K562 (cell line): ENCODE measurements around the gene SLC7A4. TPM values are rescaled to one million over a fixed set of nuclear protein-coding genes. Genes with fewer than 3 reads are reported as not detected.
A peak's percentile ranks its signal among the peaks of the same experiment; 100 is the strongest.

Experiments
- CHCHD3 ChIP-seq: fragments of 250-450 bp; sonication (Bioruptor Pico); IDR thresholded peaks from 2 replicates; pipeline ENCODE4 v2.1.2; 2022; ENCODE audit warnings: mild to moderate bottlenecking
- FOXK2 ChIP-seq, 2 experiments: fragments of 450-650 bp; IDR thresholded peaks in 1 of 2; conservative IDR thresholded peaks in 1 of 2; 2 replicates each; pipeline ENCODE4 v1.6.1; 2016; ENCODE audit warnings: low read depth in 2 of 2, mild to moderate bottlenecking in 1 of 2
- HMGN3 ChIP-seq: IDR thresholded peaks from 2 replicates; pipeline ENCODE4 v1.6.1; 2011; ENCODE audit warnings: borderline replicate concordance, low read depth, mild to moderate bottlenecking, mixed read lengths, low read length; ENCODE audit not compliant: insufficient read length; ENCODE audit errors: extremely low read depth
- KDM2B ChIP-seq: fragments of 250-450 bp; sonication (Bioruptor Pico); IDR thresholded peaks from 2 replicates; pipeline ENCODE4 v1.8.0; 2021; ENCODE audit warnings: mild to moderate bottlenecking, moderate library complexity
- KLF6 ChIP-seq: fragments of 250-450 bp; sonication (Bioruptor Pico); IDR thresholded peaks from 2 replicates; pipeline ENCODE4 v1.4.0; 2020; ENCODE audit warnings: mild to moderate bottlenecking, moderate library complexity, borderline replicate concordance
- PML ChIP-seq: IDR thresholded peaks from 2 replicates; pipeline ENCODE4 v1.6.1; 2012; ENCODE audit warnings: low read length, inconsistent platforms
- PURB ChIP-seq: sonication (generic); formaldehyde crosslinking; IDR thresholded peaks from 2 replicates; pipeline ENCODE4 v1.9.0; 2021; ENCODE audit warnings: low read depth, mild to moderate bottlenecking, missing genetic modification reagents
- RAD21 ChIP-seq, 2 experiments: fragments of 250-450 bp in 1 of 2; fragments of 450-650 bp in 1 of 2; sonication (Bioruptor Pico) in 1 of 2; formaldehyde crosslinking in 1 of 2; IDR thresholded peaks in 1 of 2; conservative IDR thresholded peaks in 1 of 2; 2 replicates each; pipeline versions ENCODE4 v1.4.0 to v1.8.0; 2020 to 2022; ENCODE audit warnings: mild to moderate bottlenecking in 2 of 2, moderate library complexity in 1 of 2
- SMARCC2 ChIP-seq: fragments of 450-650 bp; IDR thresholded peaks from 2 replicates; pipeline ENCODE4 v1.6.1; 2017; ENCODE audit warnings: antibody characterized with exemption, moderate library complexity, mild to moderate bottlenecking, low read depth
- YY1 ChIP-seq, 3 experiments: IDR thresholded peaks; 2 replicates each; pipeline ENCODE4 v1.6.1; 2011; ENCODE audit warnings: low read length in 2 of 3, mild to moderate bottlenecking in 2 of 3, moderate library complexity in 2 of 3, borderline replicate concordance in 1 of 3, control low read depth in 1 of 3, low read depth in 1 of 3; ENCODE audit not compliant: insufficient read depth in 3 of 3, insufficient replicate concordance in 2 of 3, control insufficient read depth in 1 of 3, insufficient read length in 1 of 3; ENCODE audit errors: extremely low read depth in 1 of 3
- ZNF764 ChIP-seq: fragments of 250-450 bp; sonication (Bioruptor Pico); IDR thresholded peaks from 2 replicates; pipeline ENCODE4 v1.4.0; 2020; ENCODE audit warnings: low read depth, mild to moderate bottlenecking, moderate library complexity
- ZNF830 ChIP-seq: fragments of 250-450 bp; sonication (Bioruptor Pico); IDR thresholded peaks from 2 replicates; pipeline ENCODE4 v1.5.0; 2021; ENCODE audit warnings: mild to moderate bottlenecking
- polyA plus RNA-seq, 8 experiments: library from polyadenylated mRNA; depleted of rRNA in 4 of 8; stranded (reverse) in 5 of 8; unstranded in 3 of 8; fragments of >200 nt; fragmentation: Nextera tagmentation in 2 of 8; fragmentation: Illumina TruSeq in 1 of 8; extraction: Ambion mirVana in 2 of 8; extraction: Trizol in 1 of 8; gene quantifications; 2 replicates each; pipeline versions ENCODE4 v1.2.1 to v1.2.3, GENCODE V29; 2011 to 2014; ENCODE audit warnings: inconsistent platforms in 1 of 8, missing spikeins in 1 of 8
- total RNA-seq, 7 experiments: library from RNA; depleted of rRNA in 6 of 7; stranded (reverse); fragments of >200 nt in 6 of 7; fragmentation: Illumina TruSeq in 2 of 7; extraction: Trizol in 2 of 7; gene quantifications; 2 replicates each; pipeline versions ENCODE4 v1.2.1 to v1.2.3, GENCODE V29; 2011 to 2021; ENCODE audit warnings: low replicate concordance in 1 of 7
- TF ChIP-seq, protein P1 (sequence below): fragments of 250-450 bp; sonication (Bioruptor Pico); IDR thresholded peaks from 2 replicates; pipeline ENCODE4 v1.4.0; 2020; ENCODE audit warnings: mild to moderate bottlenecking, moderate library complexity
- TF ChIP-seq, protein P2 (sequence below): fragments of 250-450 bp; sonication (Bioruptor Pico); IDR thresholded peaks from 2 replicates; pipeline ENCODE4 v1.9.0; 2021; ENCODE audit warnings: mild to moderate bottlenecking
- TF ChIP-seq, protein P3 (sequence below), 2 experiments: fragments of 450-650 bp; IDR thresholded peaks; 2 replicates each; pipeline ENCODE4 v1.6.1; 2018; ENCODE audit warnings: mild to moderate bottlenecking in 2 of 2, low read depth in 1 of 2; ENCODE audit not compliant: partially characterized antibody in 2 of 2
- TF ChIP-seq, protein P4 (sequence below), 3 experiments: IDR thresholded peaks in 2 of 3; conservative IDR thresholded peaks in 1 of 3; 2 replicates each; pipeline ENCODE4 v1.5.1; 2011 to 2012; ENCODE audit warnings: low read length in 3 of 3, mild to moderate bottlenecking in 3 of 3, control low read depth in 2 of 3, improper control_type of control experiment in 1 of 3, inconsistent platforms in 1 of 3, low read depth in 1 of 3, mixed read lengths in 1 of 3, moderate library complexity in 1 of 3; ENCODE audit not compliant: insufficient read depth in 2 of 3

SLC7A4 gene
- total and polyA plus RNA-seq, 9 of the 15 experiments (the other 6 are each of a cell fraction or from before 2014, with no cell fraction given), result not detected

DNA sequence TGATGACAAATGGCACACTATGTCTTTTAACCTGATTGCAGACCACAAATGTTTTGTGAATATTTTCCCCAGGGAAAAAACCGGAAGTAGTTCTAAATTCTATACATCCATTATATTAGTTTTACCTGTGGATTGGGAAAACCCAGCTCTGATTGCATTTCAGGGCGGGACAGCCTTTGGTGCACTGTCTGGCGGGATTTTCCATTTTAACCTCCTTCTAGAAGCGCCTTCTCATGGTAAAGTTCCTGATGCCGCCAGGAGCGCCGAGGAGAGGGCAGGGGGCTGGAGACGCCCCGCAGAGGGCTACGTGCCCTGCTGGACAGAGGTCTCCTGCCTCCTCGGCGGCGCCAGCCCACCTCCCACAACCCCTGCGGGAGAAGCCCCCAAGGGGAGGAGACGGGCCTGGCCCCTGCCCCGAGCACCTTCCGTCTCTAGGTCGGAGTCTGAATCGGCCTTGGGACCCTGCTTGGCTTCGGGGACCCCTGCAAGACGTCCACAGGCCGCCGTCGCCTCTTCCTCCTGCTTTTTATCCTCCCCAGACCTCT, 18.6 kb downstream of the SLC7A4 start (continued):
- TF ChIP-seq, protein P1, sequence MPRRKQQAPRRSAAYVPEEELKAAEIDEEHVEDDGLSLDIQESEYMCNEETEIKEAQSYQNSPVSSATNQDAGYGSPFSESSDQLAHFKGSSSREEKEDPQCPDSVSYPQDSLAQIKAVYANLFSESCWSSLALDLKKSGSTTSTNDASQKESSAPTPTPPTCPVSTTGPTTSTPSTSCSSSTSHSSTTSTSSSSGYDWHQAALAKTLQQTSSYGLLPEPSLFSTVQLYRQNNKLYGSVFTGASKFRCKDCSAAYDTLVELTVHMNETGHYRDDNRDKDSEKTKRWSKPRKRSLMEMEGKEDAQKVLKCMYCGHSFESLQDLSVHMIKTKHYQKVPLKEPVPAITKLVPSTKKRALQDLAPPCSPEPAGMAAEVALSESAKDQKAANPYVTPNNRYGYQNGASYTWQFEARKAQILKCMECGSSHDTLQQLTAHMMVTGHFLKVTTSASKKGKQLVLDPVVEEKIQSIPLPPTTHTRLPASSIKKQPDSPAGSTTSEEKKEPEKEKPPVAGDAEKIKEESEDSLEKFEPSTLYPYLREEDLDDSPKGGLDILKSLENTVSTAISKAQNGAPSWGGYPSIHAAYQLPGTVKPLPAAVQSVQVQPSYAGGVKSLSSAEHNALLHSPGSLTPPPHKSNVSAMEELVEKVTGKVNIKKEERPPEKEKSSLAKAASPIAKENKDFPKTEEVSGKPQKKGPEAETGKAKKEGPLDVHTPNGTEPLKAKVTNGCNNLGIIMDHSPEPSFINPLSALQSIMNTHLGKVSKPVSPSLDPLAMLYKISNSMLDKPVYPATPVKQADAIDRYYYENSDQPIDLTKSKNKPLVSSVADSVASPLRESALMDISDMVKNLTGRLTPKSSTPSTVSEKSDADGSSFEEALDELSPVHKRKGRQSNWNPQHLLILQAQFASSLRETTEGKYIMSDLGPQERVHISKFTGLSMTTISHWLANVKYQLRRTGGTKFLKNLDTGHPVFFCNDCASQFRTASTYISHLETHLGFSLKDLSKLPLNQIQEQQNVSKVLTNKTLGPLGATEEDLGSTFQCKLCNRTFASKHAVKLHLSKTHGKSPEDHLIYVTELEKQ (CRISPR knock-in tag), result peak; percentile 76; the same call in 1 of the 2 replicates
- TF ChIP-seq ZNF830 (CRISPR knock-in tag) (peak; percentile 45; the same call in 1 of the 2 replicates), FOXK2 (conservative IDR thresholded peaks at IDR 0.05 in 1 of 2, IDR thresholded peaks at IDR 0.05 in 1 of 2; ENCODE audit: low read depth in 2 of 2) (no peak), ZNF764 (peak; percentile 75; the same call in 1 of the 2 replicates), PURB (CRISPR knock-in tag) (no peak), CHCHD3 (CRISPR knock-in tag) (peak; percentile 96), PML (peak; percentile 37), HMGN3 (no peak), YY1 (IDR thresholded peaks at IDR 0.05; ENCODE audit: borderline replicate concordance in 1 of 3, control insufficient read depth in 1 of 3, extremely low read depth in 1 of 3, insufficient read depth in 3 of 3, insufficient read length in 1 of 3, insufficient replicate concordance in 2 of 3, low read depth in 1 of 3, low read length in 2 of 3) (no peak), KLF6 (peak; percentile 49; the same call in 1 of the 2 replicates), KDM2B (peak; percentile 65; the same call in 1 of the 2 replicates), SMARCC2 (no peak), RAD21 (CRISPR knock-in tag; conservative IDR thresholded peaks at IDR 0.05 in 1 of 2, IDR thresholded peaks at IDR 0.05 in 1 of 2) (peak in 1 of 2 experiments; percentile 15; a peak in 1 of 4 replicates)
- TF ChIP-seq, protein P2, sequence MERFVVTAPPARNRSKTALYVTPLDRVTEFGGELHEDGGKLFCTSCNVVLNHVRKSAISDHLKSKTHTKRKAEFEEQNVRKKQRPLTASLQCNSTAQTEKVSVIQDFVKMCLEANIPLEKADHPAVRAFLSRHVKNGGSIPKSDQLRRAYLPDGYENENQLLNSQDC, result peak; percentile 88; the same call in 1 of the 2 replicates
- TF ChIP-seq, protein P3, sequence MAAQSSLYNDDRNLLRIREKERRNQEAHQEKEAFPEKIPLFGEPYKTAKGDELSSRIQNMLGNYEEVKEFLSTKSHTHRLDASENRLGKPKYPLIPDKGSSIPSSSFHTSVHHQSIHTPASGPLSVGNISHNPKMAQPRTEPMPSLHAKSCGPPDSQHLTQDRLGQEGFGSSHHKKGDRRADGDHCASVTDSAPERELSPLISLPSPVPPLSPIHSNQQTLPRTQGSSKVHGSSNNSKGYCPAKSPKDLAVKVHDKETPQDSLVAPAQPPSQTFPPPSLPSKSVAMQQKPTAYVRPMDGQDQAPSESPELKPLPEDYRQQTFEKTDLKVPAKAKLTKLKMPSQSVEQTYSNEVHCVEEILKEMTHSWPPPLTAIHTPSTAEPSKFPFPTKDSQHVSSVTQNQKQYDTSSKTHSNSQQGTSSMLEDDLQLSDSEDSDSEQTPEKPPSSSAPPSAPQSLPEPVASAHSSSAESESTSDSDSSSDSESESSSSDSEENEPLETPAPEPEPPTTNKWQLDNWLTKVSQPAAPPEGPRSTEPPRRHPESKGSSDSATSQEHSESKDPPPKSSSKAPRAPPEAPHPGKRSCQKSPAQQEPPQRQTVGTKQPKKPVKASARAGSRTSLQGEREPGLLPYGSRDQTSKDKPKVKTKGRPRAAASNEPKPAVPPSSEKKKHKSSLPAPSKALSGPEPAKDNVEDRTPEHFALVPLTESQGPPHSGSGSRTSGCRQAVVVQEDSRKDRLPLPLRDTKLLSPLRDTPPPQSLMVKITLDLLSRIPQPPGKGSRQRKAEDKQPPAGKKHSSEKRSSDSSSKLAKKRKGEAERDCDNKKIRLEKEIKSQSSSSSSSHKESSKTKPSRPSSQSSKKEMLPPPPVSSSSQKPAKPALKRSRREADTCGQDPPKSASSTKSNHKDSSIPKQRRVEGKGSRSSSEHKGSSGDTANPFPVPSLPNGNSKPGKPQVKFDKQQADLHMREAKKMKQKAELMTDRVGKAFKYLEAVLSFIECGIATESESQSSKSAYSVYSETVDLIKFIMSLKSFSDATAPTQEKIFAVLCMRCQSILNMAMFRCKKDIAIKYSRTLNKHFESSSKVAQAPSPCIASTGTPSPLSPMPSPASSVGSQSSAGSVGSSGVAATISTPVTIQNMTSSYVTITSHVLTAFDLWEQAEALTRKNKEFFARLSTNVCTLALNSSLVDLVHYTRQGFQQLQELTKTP (IDR thresholded peaks at IDR 0.05; ENCODE audit: low read depth in 1 of 2, partially characterized antibody in 2 of 2), result no peak
- TF ChIP-seq, protein P4, sequence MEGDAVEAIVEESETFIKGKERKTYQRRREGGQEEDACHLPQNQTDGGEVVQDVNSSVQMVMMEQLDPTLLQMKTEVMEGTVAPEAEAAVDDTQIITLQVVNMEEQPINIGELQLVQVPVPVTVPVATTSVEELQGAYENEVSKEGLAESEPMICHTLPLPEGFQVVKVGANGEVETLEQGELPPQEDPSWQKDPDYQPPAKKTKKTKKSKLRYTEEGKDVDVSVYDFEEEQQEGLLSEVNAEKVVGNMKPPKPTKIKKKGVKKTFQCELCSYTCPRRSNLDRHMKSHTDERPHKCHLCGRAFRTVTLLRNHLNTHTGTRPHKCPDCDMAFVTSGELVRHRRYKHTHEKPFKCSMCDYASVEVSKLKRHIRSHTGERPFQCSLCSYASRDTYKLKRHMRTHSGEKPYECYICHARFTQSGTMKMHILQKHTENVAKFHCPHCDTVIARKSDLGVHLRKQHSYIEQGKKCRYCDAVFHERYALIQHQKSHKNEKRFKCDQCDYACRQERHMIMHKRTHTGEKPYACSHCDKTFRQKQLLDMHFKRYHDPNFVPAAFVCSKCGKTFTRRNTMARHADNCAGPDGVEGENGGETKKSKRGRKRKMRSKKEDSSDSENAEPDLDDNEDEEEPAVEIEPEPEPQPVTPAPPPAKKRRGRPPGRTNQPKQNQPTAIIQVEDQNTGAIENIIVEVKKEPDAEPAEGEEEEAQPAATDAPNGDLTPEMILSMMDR (IDR thresholded peaks at IDR 0.05 in 2 of 3, conservative IDR thresholded peaks at IDR 0.05 in 1 of 3; ENCODE audit: insufficient read depth in 2 of 3, low read depth in 1 of 3, low read length in 3 of 3), result 0 out of 6 replicates have a peak, but pooled peaks of 1 of the 3 experiments have one; percentile 1
